GM23338 (cell line): ENCODE data around the gene WWOX. TPM values are rescaled to one million over a fixed set of nuclear protein-coding genes. Genes with fewer than 3 reads are reported as not detected.

Experiments
- ATAC-seq: fragments of 200-7000 bp; cut with Tn5 transposase; 3 replicates; pipeline ENCODE4 v1.9.1; 2020
- DNase-seq: peaks from one replicate; pipeline ENCODE4 v3.0.0-alpha.2; 2015; ENCODE audit warnings: low spot score
- H2AFZ ChIP-seq: fragments of 200-600 bp; sonication (generic); 2 replicates; pipeline ENCODE4 v1.8.0; 2016; ENCODE audit warnings: antibody characterized with exemption, mild to moderate bottlenecking, moderate library complexity
- H3F3A ChIP-seq: fragments of 200-600 bp; sonication (generic); replicated peaks from 2 replicates; pipeline ENCODE4 v1.8.0; 2017; ENCODE audit warnings: antibody characterized with exemption, mixed run types, low read depth
- H3K27ac ChIP-seq: fragments of 200-600 bp; sonication (generic); 2 replicates; pipeline ENCODE4 v1.6.1; 2016; ENCODE audit warnings: low read depth
- H3K27me3 ChIP-seq: fragments of 200-600 bp; sonication (generic); 2 replicates; pipeline ENCODE4 v1.8.0; 2016; ENCODE audit warnings: mild to moderate bottlenecking, mixed run types, moderate library complexity; ENCODE audit not compliant: insufficient read depth
- H3K36me3 ChIP-seq: fragments of 200-600 bp; sonication (generic); 2 replicates; pipeline ENCODE4 v1.8.0; 2016; ENCODE audit warnings: mild to moderate bottlenecking; ENCODE audit not compliant: insufficient read depth
- H3K4me1 ChIP-seq: fragments of 200-600 bp; sonication (generic); 2 replicates; pipeline ENCODE4 v1.8.0; 2016; ENCODE audit warnings: mild to moderate bottlenecking, moderate library complexity; ENCODE audit not compliant: insufficient read depth
- H3K4me2 ChIP-seq: fragments of 200-600 bp; sonication (generic); 2 replicates; pipeline ENCODE4 v1.7.1; 2017; ENCODE audit warnings: mixed run types
- H3K4me3 ChIP-seq: fragments of 200-600 bp; sonication (generic); 2 replicates; pipeline ENCODE4 v1.6.1; 2016; ENCODE audit warnings: mixed run types
- H3K79me2 ChIP-seq: fragments of 200-600 bp; sonication (generic); replicated peaks from 2 replicates; pipeline ENCODE4 v1.8.0; 2017; ENCODE audit warnings: mild to moderate bottlenecking; ENCODE audit not compliant: insufficient read depth
- H3K9me2 ChIP-seq: fragments of 200-600 bp; sonication (generic); 2 replicates; pipeline ENCODE4 v1.8.0; 2017; ENCODE audit not compliant: insufficient read depth
- H4K20me1 ChIP-seq: fragments of 200-600 bp; sonication (generic); replicated peaks from 2 replicates; pipeline ENCODE4 v1.8.0; 2017; ENCODE audit warnings: mild to moderate bottlenecking; ENCODE audit not compliant: insufficient read depth
- H3K27ac Mint-ChIP-seq: 2 replicates; pipeline ENCODE4 v1.8.0; 2020; ENCODE audit warnings: inconsistent platforms, mild to moderate bottlenecking, moderate library complexity, mixed read lengths
- H3K27me3 Mint-ChIP-seq: 3 replicates; pipeline ENCODE4 v1.8.0; 2022; ENCODE audit warnings: low read depth, mild to moderate bottlenecking, moderate library complexity, mixed read lengths, inconsistent platforms; ENCODE audit not compliant: insufficient read depth, poor library complexity
- H3K36me3 Mint-ChIP-seq: 3 replicates; pipeline ENCODE4 v1.8.0; 2021; ENCODE audit warnings: low read depth, mild to moderate bottlenecking, inconsistent platforms, moderate library complexity, mixed read lengths
- H3K4me1 Mint-ChIP-seq: 3 replicates; pipeline ENCODE4 v1.8.0; 2020; ENCODE audit warnings: mild to moderate bottlenecking, inconsistent platforms, mixed read lengths
- H3K4me3 Mint-ChIP-seq: 3 replicates; pipeline ENCODE4 v1.8.0; 2021; ENCODE audit warnings: moderate library complexity, mild to moderate bottlenecking, inconsistent platforms, mixed read lengths
- H3K9me3 Mint-ChIP-seq: 3 replicates; pipeline ENCODE4 v1.8.0; 2020; ENCODE audit warnings: moderate library complexity, mild to moderate bottlenecking, inconsistent platforms, mixed read lengths
- CREB1 ChIP-seq: fragments of 250-450 bp; sonication (Bioruptor Pico); IDR thresholded peaks from 2 replicates; pipeline ENCODE4 v1.5.0; 2020; ENCODE audit warnings: low read depth, mild to moderate bottlenecking, moderate library complexity
- EZH2 ChIP-seq: fragments of 200-600 bp; sonication (generic); IDR thresholded peaks from one replicate; pipeline ENCODE4 v1.8.0; 2017; ENCODE audit warnings: antibody characterized with exemption, mild to moderate bottlenecking, low read depth; ENCODE audit not compliant: unreplicated experiment
- EZH2phosphoT487 ChIP-seq: fragments of 200-600 bp; sonication (generic); IDR thresholded peaks from one replicate; pipeline ENCODE4 v1.8.1; 2018; ENCODE audit warnings: antibody characterized with exemption; ENCODE audit not compliant: unreplicated experiment
- POLR2AphosphoS5 ChIP-seq: IDR thresholded peaks from 2 replicates; pipeline ENCODE4 v1.6.1; 2016; ENCODE audit warnings: antibody characterized with exemption, low read depth
- STAT1 ChIP-seq: IDR thresholded peaks from one replicate; pipeline ENCODE4 v1.6.1; 2016; ENCODE audit warnings: antibody characterized with exemption; ENCODE audit not compliant: unreplicated experiment
- ZNF114 ChIP-seq: fragments of 250-450 bp; sonication (Bioruptor Pico); IDR thresholded peaks from 2 replicates; pipeline ENCODE4 v1.5.0; 2020; ENCODE audit warnings: mild to moderate bottlenecking, moderate library complexity
- ZNF331 ChIP-seq: fragments of 250-450 bp; sonication (Bioruptor Pico); IDR thresholded peaks from 2 replicates; pipeline ENCODE4 v1.5.0; 2020; ENCODE audit warnings: low read depth, mild to moderate bottlenecking, moderate library complexity
- polyA plus RNA-seq: library from polyadenylated mRNA; unstranded; fragments of >200 nt; fragmentation: Nextera tagmentation; extraction: Ambion mirVana; gene quantifications from 2 replicates; pipeline ENCODE4 v1.2.1, GENCODE V29; 2016
- total RNA-seq: library from RNA; depleted of rRNA; stranded (reverse); fragments of >200 nt; shearing (Covaris generic); gene quantifications from 2 replicates; pipeline ENCODE4 v1.2.3, GENCODE V29; 2014
- TF ChIP-seq, protein P1 (sequence below), 2 experiments: fragments of 200-600 bp in 1 of 2; sonication (generic) in 1 of 2; conservative IDR thresholded peaks; 2 replicates each; pipeline versions ENCODE4 v1.5.1 to v1.6.1; 2016 to 2017; ENCODE audit warnings: antibody characterized with exemption in 2 of 2, low read depth in 2 of 2, mild to moderate bottlenecking in 2 of 2, moderate library complexity in 1 of 2
- TF ChIP-seq, protein P2 (sequence below): fragments of 250-450 bp; sonication (Bioruptor Pico); IDR thresholded peaks from 2 replicates; pipeline ENCODE4 v1.5.0; 2020; ENCODE audit warnings: mild to moderate bottlenecking, moderate library complexity
- TF ChIP-seq, protein P3 (sequence below): IDR thresholded peaks from 2 replicates; pipeline ENCODE4 v1.6.1; 2016; ENCODE audit warnings: antibody characterized with exemption
- TF ChIP-seq, protein P4 (sequence below): IDR thresholded peaks from one replicate; pipeline ENCODE4 v1.6.1; 2018; ENCODE audit warnings: antibody characterized with exemption; ENCODE audit not compliant: unreplicated experiment

Gene WWOX
- total and polyA plus RNA-seq, 2 experiments from 2014 or later = 10.0 to 19.3 TPM

DNA sequence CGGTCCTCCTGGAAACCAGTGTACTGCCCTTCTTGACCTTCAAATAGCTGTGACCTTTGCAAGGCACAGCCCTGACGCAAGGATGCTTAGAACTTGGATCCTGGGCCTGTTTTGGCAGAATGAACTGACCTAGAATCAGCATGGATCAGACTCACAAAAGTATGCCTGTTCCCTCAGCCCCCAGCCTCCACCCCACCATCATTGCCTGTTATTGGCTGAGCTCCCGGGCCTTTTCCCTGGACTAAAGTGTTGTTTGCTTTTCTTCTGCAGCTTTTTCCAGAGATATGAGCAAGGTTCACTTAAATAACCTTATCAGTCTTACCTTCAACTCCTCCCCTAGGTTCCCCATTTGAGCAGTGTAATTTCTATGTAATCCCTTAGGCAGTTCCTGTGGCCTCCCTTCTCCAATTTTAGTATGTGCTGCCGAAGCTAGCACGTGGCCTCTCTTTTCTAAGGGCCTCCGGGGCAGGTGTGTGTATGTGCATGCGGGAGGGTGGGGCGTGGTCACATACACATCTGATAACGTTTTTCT, 1153.7 kb downstream of the WWOX start (continued):
- TF ChIP-seq EZH2 (no peak), ZNF331 (no peak), EZH2phosphoT487 (no peak), ZNF114 (CRISPR knock-in tag) (no peak), CREB1 (CRISPR knock-in tag) (no peak)
- TF ChIP-seq, protein P1, sequence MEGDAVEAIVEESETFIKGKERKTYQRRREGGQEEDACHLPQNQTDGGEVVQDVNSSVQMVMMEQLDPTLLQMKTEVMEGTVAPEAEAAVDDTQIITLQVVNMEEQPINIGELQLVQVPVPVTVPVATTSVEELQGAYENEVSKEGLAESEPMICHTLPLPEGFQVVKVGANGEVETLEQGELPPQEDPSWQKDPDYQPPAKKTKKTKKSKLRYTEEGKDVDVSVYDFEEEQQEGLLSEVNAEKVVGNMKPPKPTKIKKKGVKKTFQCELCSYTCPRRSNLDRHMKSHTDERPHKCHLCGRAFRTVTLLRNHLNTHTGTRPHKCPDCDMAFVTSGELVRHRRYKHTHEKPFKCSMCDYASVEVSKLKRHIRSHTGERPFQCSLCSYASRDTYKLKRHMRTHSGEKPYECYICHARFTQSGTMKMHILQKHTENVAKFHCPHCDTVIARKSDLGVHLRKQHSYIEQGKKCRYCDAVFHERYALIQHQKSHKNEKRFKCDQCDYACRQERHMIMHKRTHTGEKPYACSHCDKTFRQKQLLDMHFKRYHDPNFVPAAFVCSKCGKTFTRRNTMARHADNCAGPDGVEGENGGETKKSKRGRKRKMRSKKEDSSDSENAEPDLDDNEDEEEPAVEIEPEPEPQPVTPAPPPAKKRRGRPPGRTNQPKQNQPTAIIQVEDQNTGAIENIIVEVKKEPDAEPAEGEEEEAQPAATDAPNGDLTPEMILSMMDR (conservative IDR thresholded peaks at IDR 0.05; ENCODE audit: low read depth in 2 of 2) = no peak

DNA sequence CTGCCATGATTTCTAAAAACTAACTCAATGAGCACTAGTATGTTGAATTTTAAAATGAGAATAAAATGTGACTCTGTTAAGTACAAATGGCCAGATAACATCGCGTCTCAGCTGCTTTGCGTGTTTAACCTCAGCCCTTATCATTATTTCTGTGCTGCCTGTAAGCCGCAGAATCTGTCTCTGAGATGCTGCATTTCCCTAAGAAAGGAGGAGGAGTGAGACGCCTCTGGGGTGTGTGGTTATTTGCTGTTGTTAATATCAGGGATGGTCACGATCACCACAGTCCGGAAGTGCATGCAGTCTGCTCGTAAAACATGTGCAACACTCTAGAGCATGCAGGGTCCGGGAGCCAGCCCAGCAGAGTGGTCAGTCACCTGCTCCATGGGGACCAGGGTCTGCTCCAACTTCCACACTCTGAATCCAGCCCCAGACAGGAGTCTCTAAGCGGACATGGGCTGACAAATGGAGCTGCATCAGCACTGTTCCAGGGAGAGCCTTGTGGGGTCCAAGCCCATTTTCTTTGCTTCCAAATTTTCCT, 1158.6 kb downstream of the WWOX start:
- Histone ChIP-seq H3K4me3 (no peak overlapping the region), H3F3A (no peaks in the 10 kb centered on the region), H3K79me2 (no peaks in the 10 kb centered on the region), H3K36me3 (no peaks in the 10 kb centered on the region), H3K27ac (no peak overlapping the region), H3K4me2 (no peak overlapping the region), H2AFZ (no peak overlapping the region), H3K27me3 (no peaks in the 10 kb centered on the region), H3K9me2 (no peaks in the 10 kb centered on the region), H3K4me1 (no peaks in the 10 kb centered on the region), H4K20me1 (no peaks in the 10 kb centered on the region)
- H3K4me3 Mint-ChIP-seq = no peak overlapping the region
- DNase-seq = no peak
- H3K27ac Mint-ChIP-seq = no peak overlapping the region
- peaks cover 2% of the 10 kb centered on the region for H3K27me3 Mint-ChIP-seq
- H3K36me3 Mint-ChIP-seq = no peaks in the 10 kb centered on the region
- H3K9me3 Mint-ChIP-seq = no peaks in the 10 kb centered on the region
- ATAC-seq = no peak
- H3K4me1 Mint-ChIP-seq = no peaks in the 10 kb centered on the region; the same call in 2 of the 3 replicates
- TF ChIP-seq, protein P2, sequence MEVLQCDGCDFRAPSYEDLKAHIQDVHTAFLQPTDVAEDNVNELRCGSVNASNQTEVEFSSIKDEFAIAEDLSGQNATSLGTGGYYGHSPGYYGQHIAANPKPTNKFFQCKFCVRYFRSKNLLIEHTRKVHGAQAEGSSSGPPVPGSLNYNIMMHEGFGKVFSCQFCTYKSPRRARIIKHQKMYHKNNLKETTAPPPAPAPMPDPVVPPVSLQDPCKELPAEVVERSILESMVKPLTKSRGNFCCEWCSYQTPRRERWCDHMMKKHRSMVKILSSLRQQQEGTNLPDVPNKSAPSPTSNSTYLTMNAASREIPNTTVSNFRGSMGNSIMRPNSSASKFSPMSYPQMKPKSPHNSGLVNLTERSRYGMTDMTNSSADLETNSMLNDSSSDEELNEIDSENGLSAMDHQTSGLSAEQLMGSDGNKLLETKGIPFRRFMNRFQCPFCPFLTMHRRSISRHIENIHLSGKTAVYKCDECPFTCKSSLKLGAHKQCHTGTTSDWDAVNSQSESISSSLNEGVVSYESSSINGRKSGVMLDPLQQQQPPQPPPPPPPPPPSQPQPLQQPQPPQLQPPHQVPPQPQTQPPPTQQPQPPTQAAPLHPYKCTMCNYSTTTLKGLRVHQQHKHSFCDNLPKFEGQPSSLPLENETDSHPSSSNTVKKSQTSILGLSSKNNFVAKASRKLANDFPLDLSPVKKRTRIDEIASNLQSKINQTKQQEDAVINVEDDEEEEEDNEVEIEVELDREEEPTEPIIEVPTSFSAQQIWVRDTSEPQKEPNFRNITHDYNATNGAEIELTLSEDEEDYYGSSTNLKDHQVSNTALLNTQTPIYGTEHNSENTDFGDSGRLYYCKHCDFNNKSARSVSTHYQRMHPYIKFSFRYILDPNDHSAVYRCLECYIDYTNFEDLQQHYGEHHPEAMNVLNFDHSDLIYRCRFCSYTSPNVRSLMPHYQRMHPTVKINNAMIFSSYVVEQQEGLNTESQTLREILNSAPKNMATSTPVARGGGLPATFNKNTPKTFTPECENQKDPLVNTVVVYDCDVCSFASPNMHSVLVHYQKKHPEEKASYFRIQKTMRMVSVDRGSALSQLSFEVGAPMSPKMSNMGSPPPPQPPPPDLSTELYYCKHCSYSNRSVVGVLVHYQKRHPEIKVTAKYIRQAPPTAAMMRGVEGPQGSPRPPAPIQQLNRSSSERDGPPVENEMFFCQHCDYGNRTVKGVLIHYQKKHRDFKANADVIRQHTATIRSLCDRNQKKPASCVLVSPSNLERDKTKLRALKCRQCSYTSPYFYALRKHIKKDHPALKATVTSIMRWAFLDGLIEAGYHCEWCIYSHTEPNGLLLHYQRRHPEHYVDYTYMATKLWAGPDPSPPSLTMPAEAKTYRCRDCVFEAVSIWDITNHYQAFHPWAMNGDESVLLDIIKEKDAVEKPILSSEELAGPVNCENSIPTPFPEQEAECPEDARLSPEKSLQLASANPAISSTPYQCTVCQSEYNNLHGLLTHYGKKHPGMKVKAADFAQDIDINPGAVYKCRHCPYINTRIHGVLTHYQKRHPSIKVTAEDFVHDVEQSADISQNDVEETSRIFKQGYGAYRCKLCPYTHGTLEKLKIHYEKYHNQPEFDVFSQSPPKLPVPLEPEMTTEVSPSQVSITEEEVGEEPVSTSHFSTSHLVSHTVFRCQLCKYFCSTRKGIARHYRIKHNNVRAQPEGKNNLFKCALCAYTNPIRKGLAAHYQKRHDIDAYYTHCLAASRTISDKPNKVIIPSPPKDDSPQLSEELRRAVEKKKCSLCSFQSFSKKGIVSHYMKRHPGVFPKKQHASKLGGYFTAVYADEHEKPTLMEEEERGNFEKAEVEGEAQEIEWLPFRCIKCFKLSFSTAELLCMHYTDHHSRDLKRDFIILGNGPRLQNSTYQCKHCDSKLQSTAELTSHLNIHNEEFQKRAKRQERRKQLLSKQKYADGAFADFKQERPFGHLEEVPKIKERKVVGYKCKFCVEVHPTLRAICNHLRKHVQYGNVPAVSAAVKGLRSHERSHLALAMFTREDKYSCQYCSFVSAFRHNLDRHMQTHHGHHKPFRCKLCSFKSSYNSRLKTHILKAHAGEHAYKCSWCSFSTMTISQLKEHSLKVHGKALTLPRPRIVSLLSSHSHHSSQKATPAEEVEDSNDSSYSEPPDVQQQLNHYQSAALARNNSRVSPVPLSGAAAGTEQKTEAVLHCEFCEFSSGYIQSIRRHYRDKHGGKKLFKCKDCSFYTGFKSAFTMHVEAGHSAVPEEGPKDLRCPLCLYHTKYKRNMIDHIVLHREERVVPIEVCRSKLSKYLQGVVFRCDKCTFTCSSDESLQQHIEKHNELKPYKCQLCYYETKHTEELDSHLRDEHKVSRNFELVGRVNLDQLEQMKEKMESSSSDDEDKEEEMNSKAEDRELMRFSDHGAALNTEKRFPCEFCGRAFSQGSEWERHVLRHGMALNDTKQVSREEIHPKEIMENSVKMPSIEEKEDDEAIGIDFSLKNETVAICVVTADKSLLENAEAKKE (CRISPR knock-in tag) = no peak
- TF ChIP-seq, protein P3, sequence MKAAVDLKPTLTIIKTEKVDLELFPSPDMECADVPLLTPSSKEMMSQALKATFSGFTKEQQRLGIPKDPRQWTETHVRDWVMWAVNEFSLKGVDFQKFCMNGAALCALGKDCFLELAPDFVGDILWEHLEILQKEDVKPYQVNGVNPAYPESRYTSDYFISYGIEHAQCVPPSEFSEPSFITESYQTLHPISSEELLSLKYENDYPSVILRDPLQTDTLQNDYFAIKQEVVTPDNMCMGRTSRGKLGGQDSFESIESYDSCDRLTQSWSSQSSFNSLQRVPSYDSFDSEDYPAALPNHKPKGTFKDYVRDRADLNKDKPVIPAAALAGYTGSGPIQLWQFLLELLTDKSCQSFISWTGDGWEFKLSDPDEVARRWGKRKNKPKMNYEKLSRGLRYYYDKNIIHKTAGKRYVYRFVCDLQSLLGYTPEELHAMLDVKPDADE = no peak
- TF ChIP-seq CREB1 (CRISPR knock-in tag) (no peak), STAT1 (no peak), POLR2AphosphoS5 (no peak), EZH2 (no peak)
- TF ChIP-seq, protein P4, sequence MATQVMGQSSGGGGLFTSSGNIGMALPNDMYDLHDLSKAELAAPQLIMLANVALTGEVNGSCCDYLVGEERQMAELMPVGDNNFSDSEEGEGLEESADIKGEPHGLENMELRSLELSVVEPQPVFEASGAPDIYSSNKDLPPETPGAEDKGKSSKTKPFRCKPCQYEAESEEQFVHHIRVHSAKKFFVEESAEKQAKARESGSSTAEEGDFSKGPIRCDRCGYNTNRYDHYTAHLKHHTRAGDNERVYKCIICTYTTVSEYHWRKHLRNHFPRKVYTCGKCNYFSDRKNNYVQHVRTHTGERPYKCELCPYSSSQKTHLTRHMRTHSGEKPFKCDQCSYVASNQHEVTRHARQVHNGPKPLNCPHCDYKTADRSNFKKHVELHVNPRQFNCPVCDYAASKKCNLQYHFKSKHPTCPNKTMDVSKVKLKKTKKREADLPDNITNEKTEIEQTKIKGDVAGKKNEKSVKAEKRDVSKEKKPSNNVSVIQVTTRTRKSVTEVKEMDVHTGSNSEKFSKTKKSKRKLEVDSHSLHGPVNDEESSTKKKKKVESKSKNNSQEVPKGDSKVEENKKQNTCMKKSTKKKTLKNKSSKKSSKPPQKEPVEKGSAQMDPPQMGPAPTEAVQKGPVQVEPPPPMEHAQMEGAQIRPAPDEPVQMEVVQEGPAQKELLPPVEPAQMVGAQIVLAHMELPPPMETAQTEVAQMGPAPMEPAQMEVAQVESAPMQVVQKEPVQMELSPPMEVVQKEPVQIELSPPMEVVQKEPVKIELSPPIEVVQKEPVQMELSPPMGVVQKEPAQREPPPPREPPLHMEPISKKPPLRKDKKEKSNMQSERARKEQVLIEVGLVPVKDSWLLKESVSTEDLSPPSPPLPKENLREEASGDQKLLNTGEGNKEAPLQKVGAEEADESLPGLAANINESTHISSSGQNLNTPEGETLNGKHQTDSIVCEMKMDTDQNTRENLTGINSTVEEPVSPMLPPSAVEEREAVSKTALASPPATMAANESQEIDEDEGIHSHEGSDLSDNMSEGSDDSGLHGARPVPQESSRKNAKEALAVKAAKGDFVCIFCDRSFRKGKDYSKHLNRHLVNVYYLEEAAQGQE = no peak
